ENCODE results near the gene STARD8.

The STARD8 gene

GRCh38 chrX:68754406-68754805, 106.9 kb downstream of the STARD8 start:
- no peak for DNase-seq

- no peak for DNase-seq
These were observed 108.2 kb downstream of the STARD8 start for GRCh38 chrX:68755616-68756125.

GRCh38 chrX:68757331-68757730, 109.9 kb downstream of the STARD8 start:
- DNase-seq, result no peak

GRCh38 chrX:68757731-68758130, 110.3 kb downstream of the STARD8 start:
- DNase-seq, result no peak

- DNase-seq, result no peak
These were observed 111.2 kb downstream of the STARD8 start for GRCh38 chrX:68758671-68759070.

GRCh38 chrX:68761086-68761485, 113.6 kb downstream of the STARD8 start:
- no peak for DNase-seq

- DNase-seq, result no peak
These were observed 115.3 kb downstream of the STARD8 start for GRCh38 chrX:68762766-68763165.

- no peak for DNase-seq
These were observed 116.0 kb downstream of the STARD8 start for GRCh38 chrX:68763481-68763880.

All from NCI-H2171 treated with DMSO at 0.1 percent for 48 hours (cell line).